Esophagus (tissue), 2 donors: ENCODE results near the gene TMEM38B. TPM values are rescaled to one million over a fixed set of nuclear protein-coding genes. Genes with fewer than 3 reads are reported as not detected.

Source experiments
- H3K27ac ChIP-seq, 2 donors: one replicate each; pipeline ENCODE4 v1.5.1; 2013; ENCODE audit warnings: low read depth in 2 of 2, mild to moderate bottlenecking in 2 of 2, inconsistent platforms in 1 of 2, low read length in 1 of 2, moderate library complexity in 1 of 2
- H3K27me3 ChIP-seq, 2 donors: one replicate each; pipeline ENCODE4 v1.6.1; 2013; ENCODE audit warnings: low read length in 2 of 2, control low read depth in 1 of 2, mild to moderate bottlenecking in 1 of 2; ENCODE audit not compliant: insufficient read depth in 2 of 2, control insufficient read depth in 1 of 2
- H3K36me3 ChIP-seq, 2 donors: one replicate each; pipeline ENCODE4 v1.6.1; 2013; ENCODE audit warnings: low read length in 1 of 2; ENCODE audit not compliant: control insufficient read depth in 2 of 2, insufficient read depth in 2 of 2
- H3K4me1 ChIP-seq, 2 donors: one replicate each; pipeline ENCODE4 v1.6.1; 2013; ENCODE audit warnings: low read length in 1 of 2; ENCODE audit not compliant: control insufficient read depth in 2 of 2, insufficient read depth in 2 of 2
- H3K4me3 ChIP-seq, 2 donors: one replicate each; pipeline ENCODE4 v1.5.1; 2013; ENCODE audit warnings: low read length in 2 of 2, mild to moderate bottlenecking in 2 of 2, low read depth in 1 of 2, moderate library complexity in 1 of 2
- H3K9me3 ChIP-seq, 2 donors: one replicate each; pipeline ENCODE4 v1.6.1; 2013; ENCODE audit warnings: mild to moderate bottlenecking in 2 of 2, low read depth in 1 of 2, low read length in 1 of 2, moderate library complexity in 1 of 2; ENCODE audit not compliant: control insufficient read depth in 2 of 2, insufficient read depth in 1 of 2
- WGBS, 2 donors: extraction: QIAGEN DNeasy Blood & Tissue Kit; methylation state at CpG; one replicate each; pipeline ENCODE4 v1.1.7; 2013; 5-methylcytosine and 5-hydroxymethylcytosine counted together
- polyA plus RNA-seq, 2 donors: library from polyadenylated mRNA; stranded (reverse); fragments of 200-250 nt; gene quantifications; one replicate each; pipeline ENCODE4 v1.2.3, GENCODE V29; 2013
- donor health status: healthy with polysubstance abuse.
- donor health status: Bipolar disorder and iron deficiency.

The TMEM38B gene
- polyA plus RNA-seq, 2 donors = 1.6 to 2.8 TPM

- WGBS, 2 donors = 59 to 68% methylated on average over 5 of the region's 5 CpGs
- Histone ChIP-seq H3K9me3 (no peaks in the 10 kb centered on the region), H3K27me3 (no peaks in the 10 kb centered on the region), H3K4me1 (no peaks in the 10 kb centered on the region), H3K4me3 (no peak overlapping the region), H3K36me3 (no peaks in the 10 kb centered on the region), H3K27ac (no peak overlapping the region)
These were observed 30.4 kb upstream of the TMEM38B start for GRCh38 chr9:105663914-105664313.

- Histone ChIP-seq H3K4me3 (no peak overlapping the region), H3K9me3 (no peaks in the 10 kb centered on the region), H3K27me3 (peaks cover 0 to 3% of the 10 kb centered on the region in 2 donors), H3K36me3 (no peaks in the 10 kb centered on the region), H3K4me1 (no peaks in the 10 kb centered on the region), H3K27ac (no peak overlapping the region)
- WGBS, 2 donors = 28 to 47% methylated on average over 4 of the region's 4 CpGs
These were observed 26.5 kb upstream of the TMEM38B start for GRCh38 chr9:105667867-105668266.

GRCh38 chr9:105670315-105670714, 24.0 kb upstream of the TMEM38B start:
- Histone ChIP-seq H3K36me3 (no peaks in the 10 kb centered on the region), H3K27me3 (peaks cover 0 to 3% of the 10 kb centered on the region in 2 donors), H3K27ac (no peak overlapping the region), H3K4me3 (no peak overlapping the region), H3K9me3 (no peaks in the 10 kb centered on the region), H3K4me1 (no peaks in the 10 kb centered on the region)
- 64 to 78% methylated on average over 3 of the region's 3 CpGs for WGBS, 2 donors

GRCh38 chr9:105670775-105671174, 23.6 kb upstream of the TMEM38B start:
- Histone ChIP-seq H3K4me3 (no peak overlapping the region), H3K9me3 (no peaks in the 10 kb centered on the region), H3K4me1 (no peaks in the 10 kb centered on the region), H3K27me3 (peaks cover 0 to 3% of the 10 kb centered on the region in 2 donors), H3K36me3 (no peaks in the 10 kb centered on the region), H3K27ac (no peak overlapping the region)
- WGBS, 2 donors = 78 to 79% methylated on average over 3 of the region's 3 CpGs

- no peaks in the 10 kb centered on the region for H3K9me3 ChIP-seq
- WGBS, 2 donors = 49 to 50% methylated on average over 3 of the region's 3 CpGs
- peaks cover 0 to 3% of the 10 kb centered on the region in 2 donors for H3K27me3 ChIP-seq
These were observed 21.6 kb upstream of the TMEM38B start for GRCh38 chr9:105672711-105673234.

GRCh38 chr9:105673850-105674387, 20.4 kb upstream of the TMEM38B start:
- Histone ChIP-seq H3K9me3 (no peaks in the 10 kb centered on the region), H3K27ac (no peak overlapping the region), H3K27me3 (peaks cover 0 to 3% of the 10 kb centered on the region in 2 donors), H3K4me1 (no peaks in the 10 kb centered on the region), H3K4me3 (no peak overlapping the region), H3K36me3 (no peaks in the 10 kb centered on the region)
- WGBS, 2 donors = 75 to 82% methylated on average over 3 of the region's 3 CpGs

More at GRCh38 chr9:105672711-105673234, 21.6 kb upstream of the TMEM38B start:
- no peaks in the 10 kb centered on the region for H3K36me3 ChIP-seq
- no peaks in the 10 kb centered on the region for H3K4me1 ChIP-seq
- no peak overlapping the region for H3K4me3 ChIP-seq
- no peak overlapping the region for H3K27ac ChIP-seq

- no peaks in the 10 kb centered on the region for H3K9me3 ChIP-seq
- 65 to 67% methylated on average over 6 of the region's 6 CpGs for WGBS, 2 donors
- H3K27me3 ChIP-seq = no peaks in the 10 kb centered on the region
- no peaks in the 10 kb centered on the region for H3K36me3 ChIP-seq
- H3K4me1 ChIP-seq = no peaks in the 10 kb centered on the region
- H3K4me3 ChIP-seq = no peak overlapping the region
- H3K27ac ChIP-seq = no peak overlapping the region
These were observed 17.9 kb upstream of the TMEM38B start for GRCh38 chr9:105676351-105676923.

- Histone ChIP-seq H3K4me1 (no peaks in the 10 kb centered on the region), H3K9me3 (peaks cover 0 to 3% of the 10 kb centered on the region in 2 donors), H3K36me3 (no peaks in the 10 kb centered on the region), H3K27me3 (no peaks in the 10 kb centered on the region), H3K27ac (no peak overlapping the region), H3K4me3 (no peak overlapping the region)
- WGBS, 2 donors = 93 to 100% methylated on average over 1 of the region's 1 CpG
These were observed 16.2 kb upstream of the TMEM38B start for GRCh38 chr9:105678163-105678562.

GRCh38 chr9:105678781-105679180, 15.6 kb upstream of the TMEM38B start:
- Histone ChIP-seq H3K9me3 (peaks cover 0 to 3% of the 10 kb centered on the region in 2 donors), H3K4me3 (no peak overlapping the region), H3K27me3 (no peaks in the 10 kb centered on the region), H3K27ac (no peak overlapping the region), H3K36me3 (no peaks in the 10 kb centered on the region), H3K4me1 (no peaks in the 10 kb centered on the region)
- WGBS, 2 donors = 34 to 45% methylated on average over 1 of the region's 1 CpG
